ENCODE data around the gene WNT6. TPM values are rescaled to one million over a fixed set of nuclear protein-coding genes. Genes with fewer than 3 reads are reported as not detected.

Gene WNT6
- total RNA-seq, 4 donors from 2014 or later: 0.36 to 3.9 (median 2.1) TPM

- Histone ChIP-seq H3K4me1 (peaks cover 15 to 37% of the 10 kb centered on the region in 2 donors), H3K4me3 (no peak overlapping the region), H3K27ac (peak overlapping the region in 3 of 4 donors; percentile 22 to 95 (median 95)), H3K36me3 (peaks cover 0 to 17% of the 10 kb centered on the region in 2 donors), H3K27me3 (no peaks in the 10 kb centered on the region), H3K9me3 (no peaks in the 10 kb centered on the region)
- intact Hi-C loops (cut with DNase I; ENCODE audit: low total_unique reads) (no loop called here), in situ Hi-C loops (cut with MboI; ENCODE audit: low sequenced_read_pairs in 4 of 4) (no loop called here)
- ATAC-seq (no peak), DNase-seq (no peak)
- no peak for TF ChIP-seq POLR2A (IDR thresholded peaks at IDR 0.05)
- TF ChIP-seq, protein P1, sequence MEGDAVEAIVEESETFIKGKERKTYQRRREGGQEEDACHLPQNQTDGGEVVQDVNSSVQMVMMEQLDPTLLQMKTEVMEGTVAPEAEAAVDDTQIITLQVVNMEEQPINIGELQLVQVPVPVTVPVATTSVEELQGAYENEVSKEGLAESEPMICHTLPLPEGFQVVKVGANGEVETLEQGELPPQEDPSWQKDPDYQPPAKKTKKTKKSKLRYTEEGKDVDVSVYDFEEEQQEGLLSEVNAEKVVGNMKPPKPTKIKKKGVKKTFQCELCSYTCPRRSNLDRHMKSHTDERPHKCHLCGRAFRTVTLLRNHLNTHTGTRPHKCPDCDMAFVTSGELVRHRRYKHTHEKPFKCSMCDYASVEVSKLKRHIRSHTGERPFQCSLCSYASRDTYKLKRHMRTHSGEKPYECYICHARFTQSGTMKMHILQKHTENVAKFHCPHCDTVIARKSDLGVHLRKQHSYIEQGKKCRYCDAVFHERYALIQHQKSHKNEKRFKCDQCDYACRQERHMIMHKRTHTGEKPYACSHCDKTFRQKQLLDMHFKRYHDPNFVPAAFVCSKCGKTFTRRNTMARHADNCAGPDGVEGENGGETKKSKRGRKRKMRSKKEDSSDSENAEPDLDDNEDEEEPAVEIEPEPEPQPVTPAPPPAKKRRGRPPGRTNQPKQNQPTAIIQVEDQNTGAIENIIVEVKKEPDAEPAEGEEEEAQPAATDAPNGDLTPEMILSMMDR (IDR thresholded peaks at IDR 0.05 in 4 of 5, conservative IDR thresholded peaks at IDR 0.05 in 1 of 5): no peak
Observed at GRCh38 chr2:218812861-218813260, 46.7 kb upstream of the WNT6 start.

GRCh38 chr2:218813771-218814460, 45.7 kb upstream of the WNT6 start:
- ATAC-seq: no peak
- Histone ChIP-seq H3K9me3 (no peaks in the 10 kb centered on the region), H3K27me3 (no peaks in the 10 kb centered on the region), H3K4me1 (peaks cover 6 to 30% of the 10 kb centered on the region in 2 donors), H3K4me3 (no peak overlapping the region), H3K36me3 (peaks cover 0 to 17% of the 10 kb centered on the region in 2 donors), H3K27ac (peak overlapping the region in 3 of 4 donors; percentile 95)
- DNase-seq: peak in 1 of 2 donors; percentile 13
- intact Hi-C loops (cut with DNase I; ENCODE audit: low total_unique reads): no loop called here
- TF ChIP-seq POLR2A (IDR thresholded peaks at IDR 0.05): no peak
- TF ChIP-seq, protein P1 (IDR thresholded peaks at IDR 0.05 in 4 of 5, conservative IDR thresholded peaks at IDR 0.05 in 1 of 5): no peak
- in situ Hi-C loops (cut with MboI; ENCODE audit: low sequenced_read_pairs in 4 of 4): no loop called here

GRCh38 chr2:218814540-218815243, 44.9 kb upstream of the WNT6 start:
- Histone ChIP-seq H3K27me3 (no peaks in the 10 kb centered on the region), H3K36me3 (peaks cover 0 to 17% of the 10 kb centered on the region in 2 donors), H3K27ac (peak overlapping the region; percentile 95), H3K9me3 (no peaks in the 10 kb centered on the region), H3K4me3 (no peak overlapping the region), H3K4me1 (peaks cover 6 to 22% of the 10 kb centered on the region in 2 donors)
- DNase-seq (peak in 1 of 2 donors; percentile 19), ATAC-seq (no peak)
- intact Hi-C loops (cut with DNase I; ENCODE audit: low total_unique reads): no loop called here
- in situ Hi-C loops (cut with MboI; ENCODE audit: low sequenced_read_pairs in 4 of 4): no loop called here
- TF ChIP-seq, protein P1 (IDR thresholded peaks at IDR 0.05 in 4 of 5, conservative IDR thresholded peaks at IDR 0.05 in 1 of 5): no peak
- no peak for TF ChIP-seq POLR2A (IDR thresholded peaks at IDR 0.05)

- H3K4me3 ChIP-seq: no peak overlapping the region
- DNase-seq (no peak), ATAC-seq (no peak)
- peaks cover 0 to 17% of the 10 kb centered on the region in 2 donors for H3K36me3 ChIP-seq
- TF ChIP-seq POLR2A (IDR thresholded peaks at IDR 0.05): no peak
- TF ChIP-seq, protein P1 (IDR thresholded peaks at IDR 0.05 in 4 of 5, conservative IDR thresholded peaks at IDR 0.05 in 1 of 5): no peak
- intact Hi-C loops (cut with DNase I; ENCODE audit: low total_unique reads): no loop called here
- in situ Hi-C loops (cut with MboI; ENCODE audit: low sequenced_read_pairs in 4 of 4): no loop called here
- H3K9me3 ChIP-seq: no peaks in the 10 kb centered on the region
- H3K27ac ChIP-seq: peak overlapping the region; percentile 95
- peaks cover 6 to 19% of the 10 kb centered on the region in 2 donors for H3K4me1 ChIP-seq
- no peaks in the 10 kb centered on the region for H3K27me3 ChIP-seq
Observed at GRCh38 chr2:218815244-218815637, 44.4 kb upstream of the WNT6 start.

Measured in gastrocnemius medialis (tissue), 4 donors.